HFFc6 (cell line): ENCODE measurements around the gene DOCK2. TPM values are rescaled to one million over a fixed set of nuclear protein-coding genes. Genes with fewer than 3 reads are reported as not detected.

Experiments used
- DNase-seq: peaks from one replicate; pipeline ENCODE4 v3.0.0-alpha.2; 2018
- H3K27ac Mint-ChIP-seq: 2 replicates; pipeline ENCODE4 v1.8.0; 2020; ENCODE audit warnings: mild to moderate bottlenecking, mixed read lengths
- H3K27me3 Mint-ChIP-seq: 2 replicates; pipeline ENCODE4 v1.8.0; 2021; ENCODE audit warnings: mild to moderate bottlenecking, moderate library complexity, mixed read lengths; ENCODE audit not compliant: insufficient read depth
- H3K36me3 Mint-ChIP-seq: 2 replicates; pipeline ENCODE4 v1.8.0; 2021; ENCODE audit warnings: low read depth, mixed read lengths
- H3K4me1 Mint-ChIP-seq: 2 replicates; pipeline ENCODE4 v1.8.0; 2020; ENCODE audit warnings: low read depth, mixed read lengths
- H3K4me3 Mint-ChIP-seq: 2 replicates; pipeline ENCODE4 v1.8.0; 2020; ENCODE audit warnings: mild to moderate bottlenecking, moderate library complexity, mixed read lengths
- H3K9me3 Mint-ChIP-seq: 2 replicates; pipeline ENCODE4 v1.8.0; 2020; ENCODE audit warnings: mild to moderate bottlenecking, mixed read lengths
- total RNA-seq, 6 experiments: library from RNA; stranded (reverse); fragmentation: NEBNext Ultra II Directional; extraction: Animal tissue kit (Norgen Biotek cat#: 25700); gene quantifications; 2 replicates in 1 of 6; 3 replicates in 5 of 6; pipeline ENCODE4 v1.2.3, GENCODE V29; 2021
- TF ChIP-seq, protein P1 (sequence below): fragments of 200-600 bp; sonication (generic); IDR thresholded peaks from 2 replicates; pipeline ENCODE4 v1.5.0; 2021; ENCODE audit warnings: antibody characterized with exemption, mild to moderate bottlenecking

DOCK2 gene
- total RNA-seq, 6 experiments from 2014 or later: 1.4 to 6.5 (median 3.0) TPM

DNA sequence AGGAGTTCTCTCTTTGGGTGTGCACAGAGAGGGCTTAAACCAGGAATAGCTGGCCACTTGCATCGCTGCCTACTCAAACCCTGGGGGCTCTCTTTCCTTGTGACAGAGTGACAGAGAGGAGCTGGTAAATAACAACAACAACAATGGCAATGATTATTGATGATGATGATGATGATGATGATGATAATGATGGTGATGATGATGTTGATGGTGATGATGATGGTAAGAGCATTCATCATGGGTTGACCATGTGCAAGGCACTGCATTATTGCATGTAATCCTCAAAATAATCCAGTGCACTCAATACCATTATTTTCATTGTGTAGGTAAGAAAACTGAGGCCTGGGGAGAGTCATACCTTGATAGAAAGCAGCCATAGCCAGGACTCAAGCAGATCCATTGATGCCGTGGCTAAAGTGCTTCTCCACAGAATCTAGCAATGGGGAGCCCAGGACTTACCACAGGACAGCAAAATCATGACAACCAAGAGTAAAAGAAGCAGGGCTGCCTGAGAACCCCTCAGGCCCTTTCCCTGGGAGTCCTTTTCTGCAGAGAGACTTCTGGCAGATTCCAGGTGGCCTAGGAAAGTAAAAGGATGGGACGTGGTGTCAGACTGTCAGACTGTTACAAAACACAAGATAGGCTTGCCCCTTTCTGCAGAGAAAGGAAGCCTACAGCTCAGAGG, 473.5 kb downstream of the DOCK2 start:
- no peaks in the 10 kb centered on the region for H3K36me3 Mint-ChIP-seq
- TF ChIP-seq, protein P1, sequence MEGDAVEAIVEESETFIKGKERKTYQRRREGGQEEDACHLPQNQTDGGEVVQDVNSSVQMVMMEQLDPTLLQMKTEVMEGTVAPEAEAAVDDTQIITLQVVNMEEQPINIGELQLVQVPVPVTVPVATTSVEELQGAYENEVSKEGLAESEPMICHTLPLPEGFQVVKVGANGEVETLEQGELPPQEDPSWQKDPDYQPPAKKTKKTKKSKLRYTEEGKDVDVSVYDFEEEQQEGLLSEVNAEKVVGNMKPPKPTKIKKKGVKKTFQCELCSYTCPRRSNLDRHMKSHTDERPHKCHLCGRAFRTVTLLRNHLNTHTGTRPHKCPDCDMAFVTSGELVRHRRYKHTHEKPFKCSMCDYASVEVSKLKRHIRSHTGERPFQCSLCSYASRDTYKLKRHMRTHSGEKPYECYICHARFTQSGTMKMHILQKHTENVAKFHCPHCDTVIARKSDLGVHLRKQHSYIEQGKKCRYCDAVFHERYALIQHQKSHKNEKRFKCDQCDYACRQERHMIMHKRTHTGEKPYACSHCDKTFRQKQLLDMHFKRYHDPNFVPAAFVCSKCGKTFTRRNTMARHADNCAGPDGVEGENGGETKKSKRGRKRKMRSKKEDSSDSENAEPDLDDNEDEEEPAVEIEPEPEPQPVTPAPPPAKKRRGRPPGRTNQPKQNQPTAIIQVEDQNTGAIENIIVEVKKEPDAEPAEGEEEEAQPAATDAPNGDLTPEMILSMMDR: no peak
- peaks cover 17% of the 10 kb centered on the region for H3K27me3 Mint-ChIP-seq
- H3K4me1 Mint-ChIP-seq: no peaks in the 10 kb centered on the region
- H3K4me3 Mint-ChIP-seq: no peak overlapping the region
- no peaks in the 10 kb centered on the region for H3K9me3 Mint-ChIP-seq
- H3K27ac Mint-ChIP-seq: no peak overlapping the region
- DNase-seq: no peak

DNA sequence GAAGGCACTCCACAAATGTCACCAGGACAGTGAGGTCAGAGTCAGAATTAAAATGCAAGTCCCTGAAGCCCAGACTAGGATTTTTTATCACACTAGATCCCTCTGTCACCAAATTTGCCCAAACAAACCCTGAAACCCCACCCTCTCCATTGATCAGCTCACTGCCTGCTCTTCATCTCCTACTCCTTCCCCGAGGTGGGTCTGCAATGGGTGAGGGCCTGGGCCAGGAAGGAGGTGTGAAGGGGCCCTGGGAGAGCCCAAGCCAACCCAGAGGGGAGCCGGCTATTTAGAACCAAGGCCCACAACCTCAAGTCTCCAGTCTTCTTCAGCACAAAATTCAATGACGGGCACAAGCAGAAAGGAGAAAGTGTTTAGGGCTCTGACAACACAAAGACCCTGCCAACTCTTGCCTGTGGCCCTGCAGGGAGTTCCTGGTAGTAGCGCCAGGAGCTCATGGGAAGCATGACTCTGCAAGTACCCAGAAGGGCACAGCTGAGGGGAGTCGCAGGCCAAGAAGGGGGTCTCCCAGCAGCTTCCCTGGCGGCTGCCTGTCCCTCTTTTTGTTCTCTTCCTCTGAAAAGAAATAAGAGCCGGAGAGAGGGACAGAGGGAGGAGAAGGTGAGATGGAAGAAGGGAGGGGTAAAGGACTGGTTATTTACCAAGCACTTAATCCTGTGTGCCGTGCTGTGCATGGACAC, 474.2 kb downstream of the DOCK2 start:
- no peaks in the 10 kb centered on the region for H3K9me3 Mint-ChIP-seq
- H3K27me3 Mint-ChIP-seq: peaks cover 19% of the 10 kb centered on the region
- H3K4me3 Mint-ChIP-seq: no peak overlapping the region
- H3K36me3 Mint-ChIP-seq: no peaks in the 10 kb centered on the region
- no peak overlapping the region for H3K27ac Mint-ChIP-seq
- no peaks in the 10 kb centered on the region for H3K4me1 Mint-ChIP-seq
- no peak for DNase-seq
- TF ChIP-seq, protein P1: no peak

DNA sequence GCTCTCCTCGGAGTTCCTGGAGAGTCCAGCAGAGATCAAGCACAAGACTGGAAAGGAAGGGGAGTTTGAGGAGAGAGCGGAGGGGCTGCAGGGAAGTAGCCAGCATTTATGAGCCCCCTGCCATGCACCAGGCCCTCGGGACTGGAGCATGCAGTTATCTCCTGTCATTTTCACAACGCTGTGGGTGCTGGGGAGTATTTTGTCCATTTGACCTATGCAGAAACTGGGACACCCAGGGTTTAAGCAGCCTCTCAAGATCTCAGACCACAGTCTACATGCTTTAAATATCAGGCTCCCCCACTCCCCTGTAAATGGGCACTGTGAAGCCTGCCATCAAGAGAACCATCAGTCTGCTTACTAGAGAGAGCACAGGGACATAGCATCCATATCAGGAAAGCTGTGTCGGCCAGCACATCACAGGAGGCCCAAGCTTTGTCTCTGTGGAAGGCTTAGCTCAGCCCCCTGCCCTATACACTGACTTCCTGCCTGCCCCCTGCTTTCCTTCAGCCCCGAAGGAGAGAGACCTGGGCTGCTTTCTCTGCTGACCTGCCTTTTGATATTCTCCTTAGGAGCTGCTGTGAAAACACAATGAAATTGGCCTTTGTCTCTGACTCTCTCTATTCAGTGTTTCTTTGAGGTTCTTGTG, 475.9 kb downstream of the DOCK2 start:
- no peaks in the 10 kb centered on the region for H3K36me3 Mint-ChIP-seq
- H3K4me3 Mint-ChIP-seq: no peak overlapping the region
- no peaks in the 10 kb centered on the region for H3K9me3 Mint-ChIP-seq
- no peak for DNase-seq
- TF ChIP-seq, protein P1: no peak
- H3K4me1 Mint-ChIP-seq: no peaks in the 10 kb centered on the region
- peaks cover 10% of the 10 kb centered on the region for H3K27me3 Mint-ChIP-seq
- no peak overlapping the region for H3K27ac Mint-ChIP-seq

DNA sequence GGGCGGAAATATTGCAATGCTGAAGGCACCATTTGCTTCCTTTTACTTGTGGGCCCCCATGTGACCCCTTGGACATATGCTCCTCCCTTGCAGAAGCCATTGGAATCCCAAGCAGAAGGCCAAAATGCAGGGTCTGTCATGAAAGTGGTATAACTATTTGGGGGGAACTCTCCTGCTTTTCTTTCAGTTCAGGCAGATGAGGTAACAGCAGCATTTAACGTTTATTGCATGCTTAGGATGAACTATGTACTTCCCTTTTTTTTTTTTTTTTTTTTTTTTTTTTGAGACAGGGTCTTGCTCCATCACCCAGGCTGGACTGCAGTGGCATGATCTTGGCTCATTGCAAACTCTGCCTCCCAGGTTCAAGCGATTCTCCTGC, 476.4 kb downstream of the DOCK2 start:
- peaks cover 7% of the 10 kb centered on the region for H3K27me3 Mint-ChIP-seq
- no peak overlapping the region for H3K27ac Mint-ChIP-seq
- TF ChIP-seq, protein P1: no peak
- no peak overlapping the region for H3K4me3 Mint-ChIP-seq
- no peaks in the 10 kb centered on the region for H3K9me3 Mint-ChIP-seq
- no peaks in the 10 kb centered on the region for H3K4me1 Mint-ChIP-seq
- H3K36me3 Mint-ChIP-seq: no peaks in the 10 kb centered on the region
- no peak for DNase-seq

DNA sequence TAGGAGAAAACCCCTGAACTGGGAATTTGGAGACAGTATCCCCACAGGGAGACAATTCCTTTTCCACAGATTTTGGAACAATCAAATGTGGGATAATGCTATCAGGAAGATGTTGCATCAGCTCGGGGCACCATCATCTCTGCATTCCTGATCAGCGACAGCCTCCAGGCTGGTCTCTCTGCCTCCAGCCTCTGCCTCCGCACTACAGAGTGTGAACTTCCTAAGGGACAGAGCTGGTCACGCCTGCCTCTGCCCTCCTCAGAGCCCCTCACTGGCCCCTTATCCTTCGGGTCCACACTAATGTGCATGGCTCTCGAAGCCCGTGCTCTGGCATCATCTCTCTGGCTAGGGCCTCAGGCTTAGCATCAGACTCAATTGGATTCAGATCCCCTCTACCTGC, 477.2 kb downstream of the DOCK2 start:
- no peak overlapping the region for H3K27ac Mint-ChIP-seq
- no peak overlapping the region for H3K4me3 Mint-ChIP-seq
- peaks cover 9% of the 10 kb centered on the region for H3K27me3 Mint-ChIP-seq
- H3K4me1 Mint-ChIP-seq: no peaks in the 10 kb centered on the region
- DNase-seq: no peak
- TF ChIP-seq, protein P1: no peak
- H3K36me3 Mint-ChIP-seq: no peaks in the 10 kb centered on the region
- H3K9me3 Mint-ChIP-seq: no peaks in the 10 kb centered on the region
